Keratinocyte (primary cell): ENCODE data around the gene USP12. TPM values are rescaled to one million over a fixed set of nuclear protein-coding genes. Genes with fewer than 3 reads are reported as not detected.

Experiments
- DNase-seq: peaks from one replicate; pipeline ENCODE4 v3.0.0-alpha.2; 2011; ENCODE audit warnings: low read depth, missing footprints, low spot score
- FAIRE-seq: peaks from 2 replicates; lab custom pipeline; 2011; peaks lifted over from hg19 to GRCh38; lab: Jason Lieb, UNC
- H2AFZ ChIP-seq: 2 replicates; pipeline ENCODE4 v1.6.0; 2012; ENCODE audit warnings: low read length, control low read depth, inconsistent platforms; ENCODE audit not compliant: control insufficient read depth
- H3K27ac ChIP-seq: 2 replicates; pipeline ENCODE4 v1.5.1; 2011; ENCODE audit warnings: low read length; ENCODE audit not compliant: control insufficient read depth, insufficient read depth
- H3K27me3 ChIP-seq: 3 replicates; pipeline ENCODE4 v1.6.0; 2011; ENCODE audit warnings: low read length; ENCODE audit not compliant: control insufficient read depth, insufficient read depth; ENCODE audit errors: extremely low read depth
- H3K36me3 ChIP-seq, 2 experiments: 2 replicates in 1 of 2; 3 replicates in 1 of 2; pipeline ENCODE4 v1.5.1; 2011; ENCODE audit warnings: low read length in 2 of 2, mild to moderate bottlenecking in 1 of 2; ENCODE audit not compliant: control insufficient read depth in 2 of 2, insufficient read depth in 2 of 2; ENCODE audit errors: extremely low read depth in 1 of 2
- H3K4me1 ChIP-seq: 3 replicates; pipeline ENCODE4 v1.5.1; 2011; ENCODE audit warnings: low read length; ENCODE audit not compliant: control insufficient read depth, insufficient read depth; ENCODE audit errors: extremely low read depth
- H3K4me2 ChIP-seq: 3 replicates; pipeline ENCODE4 v1.6.0; 2011; ENCODE audit warnings: low read depth, low read length; ENCODE audit not compliant: control insufficient read depth, insufficient read depth; ENCODE audit errors: extremely low read depth
- H3K4me3 ChIP-seq, 3 experiments: fragments of 200-600 bp in 1 of 3; sonication (generic) in 1 of 3; 2 replicates in 2 of 3; 3 replicates in 1 of 3; pipeline ENCODE4 v1.5.1; 2011 to 2016; ENCODE audit warnings: low read length in 3 of 3, mild to moderate bottlenecking in 3 of 3, control low read depth in 2 of 3, inconsistent platforms in 1 of 3, low read depth in 1 of 3, mixed read lengths in 1 of 3, mixed run types in 1 of 3, moderate library complexity in 1 of 3; ENCODE audit not compliant: control insufficient read depth in 2 of 3, insufficient read depth in 2 of 3; ENCODE audit errors: extremely low read depth in 1 of 3
- H3K79me2 ChIP-seq: 2 replicates; pipeline ENCODE4 v1.6.0; 2012; ENCODE audit warnings: low read length; ENCODE audit not compliant: control insufficient read depth, insufficient read depth
- H3K9ac ChIP-seq: 3 replicates; pipeline ENCODE4 v1.6.0; 2011; ENCODE audit warnings: low read length; ENCODE audit not compliant: control insufficient read depth, insufficient read depth; ENCODE audit errors: extremely low read depth
- H3K9me1 ChIP-seq: 3 replicates; pipeline ENCODE4 v1.6.0; 2011; ENCODE audit warnings: low read length; ENCODE audit not compliant: control insufficient read depth, insufficient read depth; ENCODE audit errors: extremely low read depth
- H3K9me3 ChIP-seq: 2 replicates; pipeline ENCODE4 v1.5.1; 2012; ENCODE audit warnings: low read depth, low read length; ENCODE audit not compliant: control insufficient read depth
- H4K20me1 ChIP-seq: 3 replicates; pipeline ENCODE4 v1.6.0; 2011; ENCODE audit warnings: low read length; ENCODE audit not compliant: control insufficient read depth, insufficient read depth; ENCODE audit errors: extremely low read depth
- CTCF ChIP-seq, 3 experiments: IDR thresholded peaks in 1 of 3; conservative IDR thresholded peaks in 1 of 3; optimal IDR thresholded peaks in 1 of 3; 2 replicates in 2 of 3; 3 replicates in 1 of 3; pipeline versions ENCODE3 to v1.5.1; 2011; ENCODE audit warnings: low read length in 3 of 3, mild to moderate bottlenecking in 3 of 3, moderate library complexity in 2 of 3, control low read depth in 1 of 3, inconsistent platforms in 1 of 3; ENCODE audit not compliant: insufficient read depth in 2 of 3; ENCODE audit errors: extremely low read depth in 1 of 3
- EZH2 ChIP-seq: IDR thresholded peaks from one replicate; pipeline ENCODE4 v1.6.1; 2012; ENCODE audit warnings: inconsistent platforms, mild to moderate bottlenecking, low read length, moderate library complexity
- dilution Hi-C: fragments of 300-500 bp; cut with MboI; formaldehyde crosslinking; loops from one replicate; pipeline ENCODE4 v1.7.0; 2020; ENCODE audit warnings: low sequenced_read_pairs; ENCODE audit not compliant: extremely low pct_ligation_motif_present
- polyA plus RNA-seq, 5 experiments: library from polyadenylated mRNA; depleted of rRNA in 3 of 5; stranded (reverse) in 3 of 5; stranded (forward) in 1 of 5; unstranded in 1 of 5; fragments of >200 nt; gene quantifications; 1 replicate in 1 of 5; 2 replicates in 3 of 5; 3 replicates in 1 of 5; pipeline versions ENCODE4 v1.2.1 to v1.2.3, GENCODE V29; 2011 to 2012; ENCODE audit warnings: missing spikeins in 2 of 5, low read depth in 1 of 5, low replicate concordance in 1 of 5

USP12 gene
- polyA plus RNA-seq, 1 donor (not counting 4 experiments of a cell fraction or from before 2014, with no cell fraction given) = 20.7 TPM

- H3K4me1 ChIP-seq = peaks cover 18% of the 10 kb centered on the region
- no peaks in the 10 kb centered on the region for H3K36me3 ChIP-seq
- no peaks in the 10 kb centered on the region for H3K79me2 ChIP-seq
- H3K27me3 ChIP-seq = peaks cover 4% of the 10 kb centered on the region
- no peak overlapping the region for H3K4me2 ChIP-seq
- DNase-seq (no peak), FAIRE-seq (no peak)
- no peaks in the 10 kb centered on the region for H3K9me3 ChIP-seq
- H3K9ac ChIP-seq = no peak overlapping the region
- H3K27ac ChIP-seq = no peak overlapping the region
- H3K4me3 ChIP-seq = no peak overlapping the region
- TF ChIP-seq EZH2 (no peak), CTCF (optimal IDR thresholded peaks at IDR 0.05 in 1 of 3, IDR thresholded peaks at IDR 0.05 in 1 of 3, conservative IDR thresholded peaks at IDR 0.05 in 1 of 3; ENCODE audit: extremely low read depth in 1 of 3, insufficient read depth in 2 of 3, low read length in 3 of 3) (no peak)
- no peaks in the 10 kb centered on the region for H4K20me1 ChIP-seq
- no peaks in the 10 kb centered on the region for H3K9me1 ChIP-seq
- dilution Hi-C loops = no loop called here
- H2AFZ ChIP-seq = no peak overlapping the region
Measured at GRCh38 chr13:27037571-27037970, 134.0 kb downstream of the USP12 start.

GRCh38 chr13:27037171-27037570, 134.4 kb downstream of the USP12 start:
- Histone ChIP-seq H3K27ac (no peak overlapping the region), H4K20me1 (no peaks in the 10 kb centered on the region), H3K9me3 (no peaks in the 10 kb centered on the region), H3K4me3 (no peak overlapping the region), H3K4me1 (peaks cover 18% of the 10 kb centered on the region), H3K9ac (no peak overlapping the region), H3K27me3 (peaks cover 4% of the 10 kb centered on the region), H3K79me2 (no peaks in the 10 kb centered on the region), H3K36me3 (no peaks in the 10 kb centered on the region), H3K4me2 (no peak overlapping the region), H3K9me1 (no peaks in the 10 kb centered on the region), H2AFZ (no peak overlapping the region)
- TF ChIP-seq EZH2 (no peak), CTCF (optimal IDR thresholded peaks at IDR 0.05 in 1 of 3, IDR thresholded peaks at IDR 0.05 in 1 of 3, conservative IDR thresholded peaks at IDR 0.05 in 1 of 3; ENCODE audit: extremely low read depth in 1 of 3, insufficient read depth in 2 of 3, low read length in 3 of 3) (no peak)
- FAIRE-seq = no peak
- dilution Hi-C loops = no loop called here
- no peak for DNase-seq
